Measurements from ENCODE around the gene PGP.

The PGP gene

GRCh38 chr16:2177561-2177960 lies 37.1 kb downstream of the PGP start:
- Histone ChIP-seq H2AFZ (ENCODE audit: low read depth, low read length, severe bottlenecking) (no peak overlapping the region), H4K20me1 (ENCODE audit: low read depth, low read length) (no peaks in the 10 kb centered on the region), H3K4me3 (ENCODE audit: insufficient read depth, low read length, poor library complexity, severe bottlenecking) (no peak overlapping the region), H3K36me3 (ENCODE audit: low read length) (no peaks in the 10 kb centered on the region), H3K4me2 (ENCODE audit: low read depth, low read length, poor library complexity, severe bottlenecking) (no peak overlapping the region), H3K9me2 (replicated peaks; ENCODE audit: insufficient read depth, low read length) (no peaks in the 10 kb centered on the region), H3K27ac (ENCODE audit: low read depth, low read length) (no peak overlapping the region), H3K79me2 (ENCODE audit: insufficient read depth, low read length) (no peaks in the 10 kb centered on the region), H3K9me3 (ENCODE audit: insufficient read depth, low read length) (no peaks in the 10 kb centered on the region), H3K9ac (ENCODE audit: low read length) (no peak overlapping the region), H3F3A (ENCODE audit: insufficient read depth) (no peaks in the 10 kb centered on the region), H3K27me3 (ENCODE audit: low read length) (no peaks in the 10 kb centered on the region)
- TF ChIP-seq, protein P1, sequence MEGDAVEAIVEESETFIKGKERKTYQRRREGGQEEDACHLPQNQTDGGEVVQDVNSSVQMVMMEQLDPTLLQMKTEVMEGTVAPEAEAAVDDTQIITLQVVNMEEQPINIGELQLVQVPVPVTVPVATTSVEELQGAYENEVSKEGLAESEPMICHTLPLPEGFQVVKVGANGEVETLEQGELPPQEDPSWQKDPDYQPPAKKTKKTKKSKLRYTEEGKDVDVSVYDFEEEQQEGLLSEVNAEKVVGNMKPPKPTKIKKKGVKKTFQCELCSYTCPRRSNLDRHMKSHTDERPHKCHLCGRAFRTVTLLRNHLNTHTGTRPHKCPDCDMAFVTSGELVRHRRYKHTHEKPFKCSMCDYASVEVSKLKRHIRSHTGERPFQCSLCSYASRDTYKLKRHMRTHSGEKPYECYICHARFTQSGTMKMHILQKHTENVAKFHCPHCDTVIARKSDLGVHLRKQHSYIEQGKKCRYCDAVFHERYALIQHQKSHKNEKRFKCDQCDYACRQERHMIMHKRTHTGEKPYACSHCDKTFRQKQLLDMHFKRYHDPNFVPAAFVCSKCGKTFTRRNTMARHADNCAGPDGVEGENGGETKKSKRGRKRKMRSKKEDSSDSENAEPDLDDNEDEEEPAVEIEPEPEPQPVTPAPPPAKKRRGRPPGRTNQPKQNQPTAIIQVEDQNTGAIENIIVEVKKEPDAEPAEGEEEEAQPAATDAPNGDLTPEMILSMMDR (IDR thresholded peaks at IDR 0.05; ENCODE audit: insufficient read depth, low read length, poor library complexity, severe bottlenecking) = no peak
- TF ChIP-seq EZH2phosphoT487 (conservative IDR thresholded peaks at IDR 0.05; ENCODE audit: low read length) = no peak

DNA sequence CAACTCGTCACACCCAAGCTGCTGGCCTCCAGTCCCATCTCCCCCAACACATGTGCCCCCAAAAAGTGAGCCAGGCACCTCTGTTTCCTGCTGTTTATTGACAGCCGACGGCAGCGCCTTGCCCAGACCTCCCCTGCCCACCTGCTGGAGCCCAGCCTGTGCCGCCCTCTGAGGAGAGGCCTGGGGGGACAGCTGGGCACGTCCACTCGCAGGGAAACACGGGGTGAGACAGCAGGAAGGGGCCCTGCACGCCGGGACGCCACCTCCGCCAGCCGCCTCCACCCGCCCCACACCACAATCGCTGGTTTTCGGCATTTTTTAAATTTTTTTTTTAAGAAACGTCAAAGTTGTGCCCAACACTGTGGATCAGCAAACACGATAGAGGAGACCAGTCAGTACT lies 37.5 kb downstream of the PGP start:
- Histone ChIP-seq H3K79me2 (ENCODE audit: insufficient read depth, low read length) (no peaks in the 10 kb centered on the region), H3K36me3 (ENCODE audit: low read length) (no peaks in the 10 kb centered on the region), H3K9me3 (ENCODE audit: insufficient read depth, low read length) (no peaks in the 10 kb centered on the region), H3K27me3 (ENCODE audit: low read length) (no peaks in the 10 kb centered on the region), H4K20me1 (ENCODE audit: low read depth, low read length) (no peaks in the 10 kb centered on the region), H3K27ac (ENCODE audit: low read depth, low read length) (no peak overlapping the region), H3K9me2 (replicated peaks; ENCODE audit: insufficient read depth, low read length) (no peaks in the 10 kb centered on the region), H2AFZ (ENCODE audit: low read depth, low read length, severe bottlenecking) (no peak overlapping the region), H3F3A (ENCODE audit: insufficient read depth) (no peaks in the 10 kb centered on the region), H3K4me3 (ENCODE audit: insufficient read depth, low read length, poor library complexity, severe bottlenecking) (no peak overlapping the region), H3K4me2 (ENCODE audit: low read depth, low read length, poor library complexity, severe bottlenecking) (no peak overlapping the region), H3K9ac (ENCODE audit: low read length) (no peak overlapping the region)
- no peak for TF ChIP-seq EZH2phosphoT487 (conservative IDR thresholded peaks at IDR 0.05; ENCODE audit: low read length)
- TF ChIP-seq, protein P1 (IDR thresholded peaks at IDR 0.05; ENCODE audit: insufficient read depth, low read length, poor library complexity, severe bottlenecking) = no peak

DNA sequence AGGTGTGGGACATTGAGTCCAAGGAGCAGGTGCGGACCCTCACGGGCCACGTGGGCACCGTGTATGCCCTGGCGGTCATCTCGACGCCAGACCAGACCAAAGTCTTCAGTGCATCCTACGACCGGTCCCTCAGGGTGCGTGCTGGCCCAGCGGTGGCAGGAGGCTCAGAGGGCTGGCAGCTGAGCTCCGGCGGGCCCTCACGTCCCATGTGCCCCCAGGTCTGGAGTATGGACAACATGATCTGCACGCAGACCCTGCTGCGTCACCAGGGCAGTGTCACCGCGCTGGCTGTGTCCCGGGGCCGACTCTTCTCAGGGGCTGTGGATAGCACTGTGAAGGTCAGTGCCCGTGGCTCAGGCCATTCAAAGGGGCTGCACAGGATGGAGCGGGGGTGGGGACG lies 38.6 kb downstream of the PGP start:
- Histone ChIP-seq H3K27ac (ENCODE audit: low read depth, low read length) (no peak overlapping the region), H3K9ac (ENCODE audit: low read length) (no peak overlapping the region), H3K4me3 (ENCODE audit: insufficient read depth, low read length, poor library complexity, severe bottlenecking) (no peak overlapping the region), H3K36me3 (ENCODE audit: low read length) (no peaks in the 10 kb centered on the region), H3K9me3 (ENCODE audit: insufficient read depth, low read length) (no peaks in the 10 kb centered on the region), H2AFZ (ENCODE audit: low read depth, low read length, severe bottlenecking) (no peak overlapping the region), H3K79me2 (ENCODE audit: insufficient read depth, low read length) (no peaks in the 10 kb centered on the region), H3K27me3 (ENCODE audit: low read length) (no peaks in the 10 kb centered on the region), H3F3A (ENCODE audit: insufficient read depth) (no peaks in the 10 kb centered on the region), H3K4me2 (ENCODE audit: low read depth, low read length, poor library complexity, severe bottlenecking) (no peak overlapping the region), H4K20me1 (ENCODE audit: low read depth, low read length) (no peaks in the 10 kb centered on the region), H3K9me2 (replicated peaks; ENCODE audit: insufficient read depth, low read length) (no peaks in the 10 kb centered on the region)
- TF ChIP-seq, protein P1 (IDR thresholded peaks at IDR 0.05; ENCODE audit: insufficient read depth, low read length, poor library complexity, severe bottlenecking) = no peak
- TF ChIP-seq EZH2phosphoT487 (conservative IDR thresholded peaks at IDR 0.05; ENCODE audit: low read length) = no peak
